Neural cell (in vitro differentiated cells): Measurements from ENCODE around the gene MYO10.

Experiments
- POLR2AphosphoS5 ChIP-seq: IDR thresholded peaks from 2 replicates; pipeline ENCODE4 v1.6.1; 2012
- TF ChIP-seq, protein P1 (sequence below): IDR thresholded peaks from 2 replicates; pipeline ENCODE4 v1.6.1; 2012; ENCODE audit warnings: borderline replicate concordance
- TF ChIP-seq, protein P2 (sequence below): fragments of 450-650 bp; IDR thresholded peaks from 2 replicates; pipeline ENCODE4 v1.5.1; 2014; ENCODE audit warnings: antibody characterized with exemption, mild to moderate bottlenecking, moderate library complexity; ENCODE audit not compliant: poor library complexity, severe bottlenecking

DNA sequence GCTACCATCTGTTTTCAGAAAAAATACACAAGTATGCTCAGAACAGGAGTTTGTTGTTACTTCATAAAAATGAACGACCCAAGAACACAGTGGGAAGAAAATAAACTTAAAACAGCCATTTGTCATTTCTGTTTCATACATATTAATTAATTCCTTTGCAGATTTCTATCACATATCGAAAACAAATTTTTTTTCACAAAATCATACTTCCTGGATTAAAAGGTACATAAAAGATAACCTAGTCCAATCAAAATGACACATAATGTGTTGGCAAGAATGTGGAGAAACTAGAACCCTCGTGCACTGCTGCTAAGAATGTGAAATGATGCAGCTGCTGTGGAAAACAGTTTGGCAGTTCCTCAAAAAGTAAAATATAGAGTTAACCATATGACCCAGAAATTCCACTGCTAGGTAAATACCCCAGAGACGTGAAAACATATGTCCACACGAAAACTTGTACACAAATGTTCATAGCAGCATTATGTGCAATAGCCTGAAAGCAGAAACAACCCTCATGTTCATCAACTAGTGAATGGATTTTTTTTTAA, 46.0 kb downstream of the MYO10 start:
- TF ChIP-seq, protein P1, sequence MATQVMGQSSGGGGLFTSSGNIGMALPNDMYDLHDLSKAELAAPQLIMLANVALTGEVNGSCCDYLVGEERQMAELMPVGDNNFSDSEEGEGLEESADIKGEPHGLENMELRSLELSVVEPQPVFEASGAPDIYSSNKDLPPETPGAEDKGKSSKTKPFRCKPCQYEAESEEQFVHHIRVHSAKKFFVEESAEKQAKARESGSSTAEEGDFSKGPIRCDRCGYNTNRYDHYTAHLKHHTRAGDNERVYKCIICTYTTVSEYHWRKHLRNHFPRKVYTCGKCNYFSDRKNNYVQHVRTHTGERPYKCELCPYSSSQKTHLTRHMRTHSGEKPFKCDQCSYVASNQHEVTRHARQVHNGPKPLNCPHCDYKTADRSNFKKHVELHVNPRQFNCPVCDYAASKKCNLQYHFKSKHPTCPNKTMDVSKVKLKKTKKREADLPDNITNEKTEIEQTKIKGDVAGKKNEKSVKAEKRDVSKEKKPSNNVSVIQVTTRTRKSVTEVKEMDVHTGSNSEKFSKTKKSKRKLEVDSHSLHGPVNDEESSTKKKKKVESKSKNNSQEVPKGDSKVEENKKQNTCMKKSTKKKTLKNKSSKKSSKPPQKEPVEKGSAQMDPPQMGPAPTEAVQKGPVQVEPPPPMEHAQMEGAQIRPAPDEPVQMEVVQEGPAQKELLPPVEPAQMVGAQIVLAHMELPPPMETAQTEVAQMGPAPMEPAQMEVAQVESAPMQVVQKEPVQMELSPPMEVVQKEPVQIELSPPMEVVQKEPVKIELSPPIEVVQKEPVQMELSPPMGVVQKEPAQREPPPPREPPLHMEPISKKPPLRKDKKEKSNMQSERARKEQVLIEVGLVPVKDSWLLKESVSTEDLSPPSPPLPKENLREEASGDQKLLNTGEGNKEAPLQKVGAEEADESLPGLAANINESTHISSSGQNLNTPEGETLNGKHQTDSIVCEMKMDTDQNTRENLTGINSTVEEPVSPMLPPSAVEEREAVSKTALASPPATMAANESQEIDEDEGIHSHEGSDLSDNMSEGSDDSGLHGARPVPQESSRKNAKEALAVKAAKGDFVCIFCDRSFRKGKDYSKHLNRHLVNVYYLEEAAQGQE: no peak
- TF ChIP-seq, protein P2, sequence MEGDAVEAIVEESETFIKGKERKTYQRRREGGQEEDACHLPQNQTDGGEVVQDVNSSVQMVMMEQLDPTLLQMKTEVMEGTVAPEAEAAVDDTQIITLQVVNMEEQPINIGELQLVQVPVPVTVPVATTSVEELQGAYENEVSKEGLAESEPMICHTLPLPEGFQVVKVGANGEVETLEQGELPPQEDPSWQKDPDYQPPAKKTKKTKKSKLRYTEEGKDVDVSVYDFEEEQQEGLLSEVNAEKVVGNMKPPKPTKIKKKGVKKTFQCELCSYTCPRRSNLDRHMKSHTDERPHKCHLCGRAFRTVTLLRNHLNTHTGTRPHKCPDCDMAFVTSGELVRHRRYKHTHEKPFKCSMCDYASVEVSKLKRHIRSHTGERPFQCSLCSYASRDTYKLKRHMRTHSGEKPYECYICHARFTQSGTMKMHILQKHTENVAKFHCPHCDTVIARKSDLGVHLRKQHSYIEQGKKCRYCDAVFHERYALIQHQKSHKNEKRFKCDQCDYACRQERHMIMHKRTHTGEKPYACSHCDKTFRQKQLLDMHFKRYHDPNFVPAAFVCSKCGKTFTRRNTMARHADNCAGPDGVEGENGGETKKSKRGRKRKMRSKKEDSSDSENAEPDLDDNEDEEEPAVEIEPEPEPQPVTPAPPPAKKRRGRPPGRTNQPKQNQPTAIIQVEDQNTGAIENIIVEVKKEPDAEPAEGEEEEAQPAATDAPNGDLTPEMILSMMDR: no peak
- TF ChIP-seq POLR2AphosphoS5: no peak
